K562 (cell line): ENCODE measurements around the gene FBXO10. TPM values are rescaled to one million over a fixed set of nuclear protein-coding genes. Genes with fewer than 3 reads are reported as not detected.
"Not testable (repeated sequence)": the region's sequence is repeated elsewhere in the genome, so short reads cannot be mapped to it uniquely, and the experiment has no call there.

ENCODE experiments used
- ATAC-seq: fragments of 200-7000 bp; cut with Tn5 transposase; 3 replicates; pipeline ENCODE4 v1.9.1; 2020; ENCODE audit warnings: moderate library complexity
- BruUV-seq: library from RNA; stranded (reverse); fragments of 400-500 nt; replicated peaks from 2 replicates; lab custom pipeline; 2021; lab: Mats Ljungman, UMichigan
- CTCF ChIA-PET: fragments of 300-600 bp; formaldehyde crosslinking; extraction: SDS; loops from one replicate; lab custom pipeline; 2021; ENCODE audit warnings: low intra/inter-chr PET ratio; lab: Yijun Ruan, JAX
- POLR2A ChIA-PET: fragments of 300-600, 350-650 bp; sonication (Branson Sonifier 250); formaldehyde crosslinking; extraction: SDS; loops from one replicate; lab custom pipeline; 2021; ENCODE audit warnings: antibody characterized with exemption, inconsistent platforms; lab: Yijun Ruan, JAX
- DNase-seq, 4 experiments: peaks; one replicate each; pipeline versions ENCODE4 v3.0.0 to v3.0.0-alpha.2; 2011 to 2018; ENCODE audit warnings: low spot score in 3 of 4, mixed read lengths in 3 of 4; ENCODE audit errors: extremely low read depth in 1 of 4
- FAIRE-seq: peaks from 2 replicates; lab custom pipeline; 2011; peaks lifted over from hg19 to GRCh38; lab: Jason Lieb, UNC
- H2AFZ ChIP-seq: 2 replicates; pipeline ENCODE4 v1.6.0; 2011; ENCODE audit warnings: low read depth, low read length, control low read depth, inconsistent platforms
- H3K27ac ChIP-seq: fragments of 200-600 bp; 3 replicates; pipeline ENCODE4 v1.8.0; 2011; ENCODE audit warnings: low read depth, mild to moderate bottlenecking, control low read depth, inconsistent platforms, low read length, moderate library complexity, mixed read lengths; ENCODE audit errors: extremely low read depth
- H3K27me3 ChIP-seq, 2 experiments: fragments of 300-600 bp in 1 of 2; 2 replicates in 1 of 2; 3 replicates in 1 of 2; pipeline versions ENCODE4 v1.6.0 to v1.8.0; 2011; ENCODE audit warnings: inconsistent platforms in 2 of 2, low read length in 2 of 2, mild to moderate bottlenecking in 1 of 2, mixed read lengths in 1 of 2, moderate library complexity in 1 of 2; ENCODE audit not compliant: control insufficient read depth in 2 of 2, insufficient read depth in 2 of 2
- H3K36me3 ChIP-seq: fragments of 300-600 bp; 3 replicates; pipeline ENCODE4 v1.8.0; 2011; ENCODE audit warnings: mild to moderate bottlenecking, low read length, inconsistent platforms; ENCODE audit not compliant: control insufficient read depth, insufficient read depth
- H3K4me1 ChIP-seq, 2 experiments: fragments of 200-600 bp in 1 of 2; replicated peaks in 1 of 2; 2 replicates in 1 of 2; 3 replicates in 1 of 2; pipeline versions ENCODE4 v1.5.1 to v1.8.0; 2011; ENCODE audit warnings: inconsistent platforms in 2 of 2, low read length in 2 of 2, mild to moderate bottlenecking in 1 of 2, mixed read lengths in 1 of 2, moderate library complexity in 1 of 2; ENCODE audit not compliant: control insufficient read depth in 2 of 2, insufficient read depth in 2 of 2
- H3K4me2 ChIP-seq: 2 replicates; pipeline ENCODE4 v1.6.1; 2011; ENCODE audit warnings: low read length, control low read depth, inconsistent platforms, mixed read lengths; ENCODE audit not compliant: insufficient read depth
- H3K4me3 ChIP-seq: fragments of 200-600 bp; sonication (generic), shearing (Covaris generic); 2 replicates; pipeline ENCODE4 v1.5.1; 2016; ENCODE audit warnings: control low read depth, inconsistent platforms
- H3K79me2 ChIP-seq: fragments of 200-600 bp; 3 replicates; pipeline ENCODE4 v1.8.0; 2011; ENCODE audit warnings: low read length, inconsistent platforms; ENCODE audit not compliant: control insufficient read depth, insufficient read depth
- H3K9ac ChIP-seq, 2 experiments: 2 replicates each; pipeline versions ENCODE4 v1.6.0 to v1.6.1; 2011; ENCODE audit warnings: low read depth in 2 of 2, low read length in 2 of 2, control low read depth in 1 of 2, inconsistent platforms in 1 of 2, mild to moderate bottlenecking in 1 of 2, mixed read lengths in 1 of 2; ENCODE audit not compliant: insufficient read depth in 1 of 2
- H3K9me1 ChIP-seq: one replicate; pipeline ENCODE4 v1.6.0; 2011; ENCODE audit warnings: inconsistent platforms, mild to moderate bottlenecking, low read length, moderate library complexity; ENCODE audit not compliant: control insufficient read depth, insufficient read depth
- H3K9me3 ChIP-seq: replicated peaks from 2 replicates; pipeline ENCODE4 v1.5.1; 2011; ENCODE audit warnings: low read depth, low read length, inconsistent platforms; ENCODE audit not compliant: control insufficient read depth, insufficient read depth
- H4K20me1 ChIP-seq: replicated peaks from 2 replicates; pipeline ENCODE4 v1.6.1; 2011; ENCODE audit warnings: low read length, inconsistent platforms, mixed read lengths; ENCODE audit not compliant: control insufficient read depth, insufficient read depth
- POLR2H ChIP-seq: IDR thresholded peaks from 2 replicates; pipeline ENCODE4 v1.6.1; 2016; ENCODE audit warnings: missing genetic modification characterization, low read depth, mild to moderate bottlenecking, control low read depth, missing compliant biosample characterization, moderate library complexity
- U2AF1 ChIP-seq: fragments of 200-400 bp; formaldehyde crosslinking; optimal IDR thresholded peaks from 2 replicates; pipeline ENCODE3; 2017; ENCODE audit warnings: mild to moderate bottlenecking, low read depth, low read length, moderate library complexity
- ZNF507 ChIP-seq: conservative IDR thresholded peaks from 2 replicates; pipeline ENCODE4 v1.6.1; 2017; ENCODE audit warnings: missing genetic modification characterization, missing compliant biosample characterization
- WGBS: fragments of 100-300 bp; shearing (Covaris generic); methylation state at CpG from one replicate; pipeline ENCODE4 v1.1.6; 2016; ENCODE audit warnings: low coverage, mixed read lengths; ENCODE audit not compliant: insufficient coverage; ENCODE audit errors: missing lambda C conversion rate; 5-methylcytosine and 5-hydroxymethylcytosine counted together
- in situ Hi-C: fragments of 300-500 bp; cut with MboI; formaldehyde crosslinking; loops from 4 replicates; pipeline ENCODE4 v1.15.0; 2018; ENCODE audit warnings: inconsistent platforms, mixed read lengths
- intact Hi-C: fragments of 100-400 bp; cut with micrococcal nuclease; formaldehyde crosslinking; loops from 2 replicates; pipeline ENCODE4 v1.14.2; 2022
- polyA plus RNA-seq, 8 experiments: library from polyadenylated mRNA; depleted of rRNA in 4 of 8; stranded (reverse) in 5 of 8; unstranded in 3 of 8; fragments of >200 nt; fragmentation: Nextera tagmentation in 2 of 8; fragmentation: Illumina TruSeq in 1 of 8; extraction: Ambion mirVana in 2 of 8; extraction: Trizol in 1 of 8; gene quantifications; 2 replicates each; pipeline versions ENCODE4 v1.2.1 to v1.2.3, GENCODE V29; 2011 to 2014; ENCODE audit warnings: inconsistent platforms in 1 of 8, missing spikeins in 1 of 8
- total RNA-seq, 7 experiments: library from RNA; depleted of rRNA in 6 of 7; stranded (reverse); fragments of >200 nt in 6 of 7; fragmentation: Illumina TruSeq in 2 of 7; extraction: Trizol in 2 of 7; gene quantifications; 2 replicates each; pipeline versions ENCODE4 v1.2.1 to v1.2.3, GENCODE V29; 2011 to 2021; ENCODE audit warnings: low replicate concordance in 1 of 7

Gene FBXO10
- total and polyA plus RNA-seq, 9 of the 15 experiments (the other 6 are each of a cell fraction or from before 2014, with no cell fraction given) = 0.84 to 9.9 (median 6.0) TPM

DNA sequence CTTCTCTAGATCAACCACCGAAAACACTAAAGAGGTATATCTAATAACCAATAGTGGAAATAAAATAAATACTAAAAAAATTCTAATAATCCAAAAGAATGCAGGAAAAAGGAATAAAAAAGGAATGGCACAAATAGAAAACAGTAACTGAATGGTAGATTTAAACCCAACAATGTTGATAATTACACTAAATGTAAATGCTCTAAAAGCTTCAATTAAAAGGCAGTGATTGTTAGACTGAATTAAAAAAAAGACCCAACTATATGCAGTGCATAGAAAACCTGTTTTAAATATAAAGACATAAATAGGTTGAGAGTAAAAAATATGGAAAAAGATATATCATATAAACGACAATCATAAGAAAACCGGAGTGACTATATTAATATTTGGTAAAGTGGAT, 101.7 kb downstream of the FBXO10 start (continued):
- no peak for TF ChIP-seq U2AF1
- TF ChIP-seq POLR2H (tag) = no peak
- TF ChIP-seq, all 486 proteins: peak for 12

DNA sequence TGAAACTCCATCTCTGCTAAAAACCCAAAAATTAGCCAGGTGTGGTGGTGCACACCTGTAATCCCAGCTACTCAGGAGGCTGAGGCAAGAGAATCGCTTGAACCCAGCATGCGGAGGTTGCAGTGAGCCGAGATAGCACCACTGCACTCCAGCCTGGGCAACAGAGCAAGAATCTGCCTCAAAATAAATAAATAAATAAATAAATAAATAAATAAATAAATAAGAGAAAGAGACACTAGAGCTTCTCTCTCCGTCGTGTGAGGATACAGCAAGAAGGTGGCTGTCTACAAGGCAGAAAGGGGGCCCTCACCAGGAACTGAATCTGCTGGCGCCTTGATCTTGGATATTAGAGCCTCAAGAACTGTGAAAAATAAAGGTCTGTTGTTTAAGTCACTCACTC, 102.2 kb downstream of the FBXO10 start:
- WGBS = 28% methylated on average over 6 of the region's 6 CpGs
- H2AFZ ChIP-seq, H3K4me3 ChIP-seq, H3K27ac ChIP-seq, H3K4me1 ChIP-seq, CTCF ChIA-PET, H3K9ac ChIP-seq, in situ Hi-C loops, H3K79me2 ChIP-seq, BruUV-seq, DNase-seq, H3K36me3 ChIP-seq, H3K27me3 ChIP-seq, intact Hi-C loops, POLR2A ChIA-PET, H3K9me1 ChIP-seq, ATAC-seq, FAIRE-seq, H3K4me2 ChIP-seq, H3K9me3 ChIP-seq, H4K20me1 ChIP-seq: not testable (repeated sequence)
- TF ChIP-seq ZNF507 (tag) = peak; percentile 48; the same call in 1 of the 2 replicates
